Activated CD8-positive, alpha-beta T cell treated with anti-CD3 and anti-CD28 coated beads for 36 hours (primary cell): Measurements from ENCODE around the gene DNMT3A. TPM values are rescaled to one million over a fixed set of nuclear protein-coding genes. Genes with fewer than 3 reads are reported as not detected.

ENCODE experiments used
- ATAC-seq: fragments of 200-7000 bp; cut with Tn5 transposase; one replicate; pipeline ENCODE4 v1.10.0; 2021; ENCODE audit warnings: mild to moderate bottlenecking, moderate library complexity
- CTCF ChIA-PET: fragments of 350-600 bp; sonication (Branson Sonifier 250); formaldehyde crosslinking; loops from one replicate; lab custom pipeline; 2021; ENCODE audit warnings: antibody characterized with exemption; lab: Charles Lee
- POLR2A ChIA-PET: fragments of 350-600 bp; sonication (Branson Sonifier 250); formaldehyde crosslinking; loops from one replicate; lab custom pipeline; 2021; ENCODE audit warnings: antibody characterized with exemption; lab: Charles Lee
- DNase-seq: peaks from one replicate; pipeline ENCODE4 v3.0.0-alpha.2; 2020
- H3K27ac Mint-ChIP-seq: one replicate; pipeline ENCODE4 v1.8.0; 2021; ENCODE audit warnings: mild to moderate bottlenecking, mixed read lengths
- H3K27me3 Mint-ChIP-seq: one replicate; pipeline ENCODE4 v1.8.0; 2021; ENCODE audit warnings: mixed read lengths
- H3K36me3 Mint-ChIP-seq: one replicate; pipeline ENCODE4 v1.8.0; 2021; ENCODE audit warnings: low read depth, mixed read lengths
- H3K4me1 Mint-ChIP-seq: one replicate; pipeline ENCODE4 v1.8.0; 2021; ENCODE audit warnings: low read depth, mixed read lengths
- H3K4me3 Mint-ChIP-seq: one replicate; pipeline ENCODE4 v1.8.0; 2021; ENCODE audit warnings: mild to moderate bottlenecking, moderate library complexity, mixed read lengths
- H3K9me3 Mint-ChIP-seq: one replicate; pipeline ENCODE4 v1.8.0; 2021; ENCODE audit warnings: mixed read lengths
- CTCF ChIP-seq: fragments of 200-600 bp; IDR thresholded peaks from one replicate; pipeline ENCODE4 v1.8.0; 2022; ENCODE audit warnings: antibody characterized with exemption, mild to moderate bottlenecking
- intact Hi-C: fragments of 100-400 bp; cut with micrococcal nuclease; formaldehyde crosslinking; loops from one replicate; pipeline ENCODE4 v1.10.0; 2022
- total RNA-seq, 2 experiments: library from RNA; stranded (reverse); gene quantifications; one replicate each; pipeline ENCODE4 v1.2.3, GENCODE V29; 2021

The DNMT3A gene
- total RNA-seq, 2 experiments from 2014 or later, result 84.8 to 97.8 TPM

- H3K9me3 Mint-ChIP-seq, result no peaks in the 10 kb centered on the region
- H3K4me1 Mint-ChIP-seq, result peaks cover 66% of the 10 kb centered on the region
- intact Hi-C loops, result no loop called here
- ChIA-PET CTCF (interaction anchor here (0.8 to 2.3 kb wide), 5 partner anchors 12 to 71 kb away, joined by 3 to 11 read pairs (median 4); no protein-coding TSS in a partner anchor), POLR2A (interaction anchor here (0.6 to 1.4 kb wide), 6 partner anchors 10 to 155 kb away, joined by 3 to 7 read pairs (median 4); no protein-coding TSS in a partner anchor)
- DNase-seq, result peak; percentile 19
- ATAC-seq, result no peak
- H3K36me3 Mint-ChIP-seq, result peaks cover 43% of the 10 kb centered on the region
- H3K27me3 Mint-ChIP-seq, result no peaks in the 10 kb centered on the region
- no peak overlapping the region for H3K4me3 Mint-ChIP-seq
- peak overlapping the region; percentile 71 for H3K27ac Mint-ChIP-seq
- TF ChIP-seq CTCF, result no peak
Observed at GRCh38 chr2:25290811-25291495, 50.8 kb downstream of the DNMT3A start.

GRCh38 chr2:25286723-25287483 is 54.8 kb downstream of the DNMT3A start:
- POLR2A ChIA-PET, result interaction anchor here (0.6 to 3.2 kb wide), 10 partner anchors 8 to 36 kb away, joined by 3 to 27 read pairs (median 4); no protein-coding TSS in a partner anchor
- DNase-seq, result no peak
- no peak for TF ChIP-seq CTCF
- intact Hi-C loops, result no loop called here
- ATAC-seq, result no peak
- Mint-ChIP-seq H3K27me3 (no peaks in the 10 kb centered on the region), H3K36me3 (peaks cover 50% of the 10 kb centered on the region), H3K4me3 (peak overlapping the region; percentile 63), H3K27ac (peak overlapping the region; percentile 98), H3K9me3 (no peaks in the 10 kb centered on the region), H3K4me1 (peaks cover 52% of the 10 kb centered on the region)
- CTCF ChIA-PET, result interaction anchor here (1.0 to 3.5 kb wide), 5 partner anchors 10 to 90 kb away, joined by 3 to 26 read pairs (median 6); no protein-coding TSS in a partner anchor

GRCh38 chr2:25286025-25286400 is 55.7 kb downstream of the DNMT3A start:
- peaks cover 52% of the 10 kb centered on the region for H3K36me3 Mint-ChIP-seq
- no peak for TF ChIP-seq CTCF
- H3K4me3 Mint-ChIP-seq, result peak overlapping the region; percentile 63
- intact Hi-C loops, result no loop called here
- peaks cover 54% of the 10 kb centered on the region for H3K4me1 Mint-ChIP-seq
- H3K27me3 Mint-ChIP-seq, result no peaks in the 10 kb centered on the region
- peak; percentile 87 for DNase-seq
- ChIA-PET POLR2A (interaction anchor here (0.6 to 3.2 kb wide), 11 partner anchors 9 to 84 kb away, joined by 3 to 27 read pairs (median 4); no protein-coding TSS in a partner anchor), CTCF (interaction anchor here (1.0 to 3.5 kb wide), 5 partner anchors 9 to 91 kb away, joined by 3 to 26 read pairs (median 6); no protein-coding TSS in a partner anchor)
- peak overlapping the region; percentile 98 for H3K27ac Mint-ChIP-seq
- H3K9me3 Mint-ChIP-seq, result no peaks in the 10 kb centered on the region
- peak; percentile 99 for ATAC-seq

GRCh38 chr2:25285265-25286024 is 56.3 kb downstream of the DNMT3A start:
- H3K9me3 Mint-ChIP-seq, result no peaks in the 10 kb centered on the region
- peak; percentile 21 for ATAC-seq
- H3K27ac Mint-ChIP-seq, result peak overlapping the region; percentile 98
- peak overlapping the region; percentile 63 for H3K4me3 Mint-ChIP-seq
- intact Hi-C loops, result no loop called here
- H3K36me3 Mint-ChIP-seq, result peaks cover 54% of the 10 kb centered on the region
- no peak for DNase-seq
- H3K4me1 Mint-ChIP-seq, result peaks cover 54% of the 10 kb centered on the region
- no peak for TF ChIP-seq CTCF
- no peaks in the 10 kb centered on the region for H3K27me3 Mint-ChIP-seq
- ChIA-PET CTCF (interaction anchor here (1.0 to 3.5 kb wide), 5 partner anchors 8 to 92 kb away, joined by 3 to 26 read pairs (median 4); no protein-coding TSS in a partner anchor), POLR2A (interaction anchor here (0.6 to 3.2 kb wide), 8 partner anchors 9 to 85 kb away, joined by 3 to 27 read pairs (median 4); no protein-coding TSS in a partner anchor)
